T-helper 2 cell treated with Interferon-gamma antibody and Interleukin-4, amounts not matched to agents 5 μg/mL and 100 μg/mL, for 36 hours (primary cell): Measurements from ENCODE around the gene L3MBTL3.
"Not testable (repeated sequence)": the region's sequence is repeated elsewhere in the genome, so short reads cannot be mapped to it uniquely, and the experiment has no call there.

ENCODE experiments used
- DNase-seq: peaks from one replicate; pipeline ENCODE4 v3.0.0; 2021; ENCODE audit warnings: low spot score
- H3K27ac Mint-ChIP-seq: one replicate; pipeline ENCODE4 v1.8.0; 2021; ENCODE audit warnings: mild to moderate bottlenecking, mixed read lengths
- H3K27me3 Mint-ChIP-seq: one replicate; pipeline ENCODE4 v1.8.0; 2021; ENCODE audit warnings: low read depth, mixed read lengths
- H3K36me3 Mint-ChIP-seq: one replicate; pipeline ENCODE4 v1.8.0; 2021; ENCODE audit warnings: low read depth, mixed read lengths
- H3K4me1 Mint-ChIP-seq: one replicate; pipeline ENCODE4 v1.8.0; 2021; ENCODE audit warnings: low read depth, mixed read lengths
- H3K4me3 Mint-ChIP-seq: one replicate; pipeline ENCODE4 v1.8.0; 2022; ENCODE audit warnings: mild to moderate bottlenecking, moderate library complexity, mixed read lengths
- H3K9me3 Mint-ChIP-seq: one replicate; pipeline ENCODE4 v1.8.0; 2021; ENCODE audit warnings: mixed read lengths

Gene L3MBTL3

DNA sequence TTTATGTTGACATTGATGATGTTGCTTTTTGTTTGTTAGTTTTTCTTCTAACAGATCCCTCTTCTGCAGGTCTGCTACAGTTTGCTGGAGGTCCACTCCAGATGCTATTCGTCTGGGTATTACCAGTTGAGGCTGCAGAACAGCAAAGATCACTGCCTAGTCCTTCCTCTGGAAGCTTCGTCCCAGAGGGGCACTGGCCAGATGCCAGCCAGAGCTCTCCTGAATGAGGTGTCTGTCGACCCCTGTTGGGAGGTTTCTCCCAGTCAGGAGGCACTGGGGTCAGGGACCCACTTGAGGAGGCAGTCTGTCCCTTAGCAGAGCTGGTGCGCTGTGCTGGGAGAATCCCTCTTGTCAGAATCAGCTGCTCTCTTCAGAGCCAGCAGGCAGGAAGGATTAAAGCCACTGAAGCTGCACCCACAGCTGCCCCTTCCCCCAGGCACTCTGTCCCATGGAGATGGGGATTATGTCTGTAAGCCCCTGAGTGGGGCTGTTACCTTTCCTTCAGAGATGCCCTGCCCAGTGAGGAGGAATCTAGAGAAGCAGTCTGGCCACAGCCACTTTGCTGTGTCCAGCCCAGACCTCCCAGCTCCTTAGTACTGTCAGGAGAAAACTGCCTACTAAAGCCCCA is 155.1 kb downstream of the L3MBTL3 start:
- Mint-ChIP-seq H3K4me1 (peaks cover 17% of the 10 kb centered on the region), H3K9me3 (peaks cover 33% of the 10 kb centered on the region), H3K36me3 (peaks cover 72% of the 10 kb centered on the region)
- H3K27me3 Mint-ChIP-seq, DNase-seq, H3K4me3 Mint-ChIP-seq, H3K27ac Mint-ChIP-seq: not testable (repeated sequence)

DNA sequence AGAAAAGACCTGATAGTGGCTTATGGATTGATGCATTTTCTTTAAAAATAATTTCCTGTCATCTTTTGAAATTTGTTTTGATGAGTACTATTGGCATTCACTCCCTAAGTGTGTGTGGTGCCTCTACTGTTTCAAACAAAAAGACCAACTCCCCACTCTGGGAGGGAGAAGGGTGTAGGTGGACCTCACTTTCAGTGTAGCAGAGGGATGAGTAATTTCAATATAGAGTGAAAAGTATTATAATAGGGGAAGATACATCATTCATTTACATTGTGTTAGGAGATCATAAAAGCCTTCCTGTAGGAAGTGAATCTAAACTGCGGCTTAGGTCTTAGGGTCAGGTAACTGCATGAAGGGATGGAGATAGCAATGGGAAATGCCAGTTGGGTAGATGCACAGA is 158.0 kb downstream of the L3MBTL3 start:
- H3K27ac Mint-ChIP-seq, result no peak overlapping the region
- peaks cover 77% of the 10 kb centered on the region for H3K36me3 Mint-ChIP-seq
- peaks cover 20% of the 10 kb centered on the region for H3K9me3 Mint-ChIP-seq
- no peak for DNase-seq
- H3K4me3 Mint-ChIP-seq, result no peak overlapping the region
- no peaks in the 10 kb centered on the region for H3K27me3 Mint-ChIP-seq
- H3K4me1 Mint-ChIP-seq, result peaks cover 23% of the 10 kb centered on the region

DNA sequence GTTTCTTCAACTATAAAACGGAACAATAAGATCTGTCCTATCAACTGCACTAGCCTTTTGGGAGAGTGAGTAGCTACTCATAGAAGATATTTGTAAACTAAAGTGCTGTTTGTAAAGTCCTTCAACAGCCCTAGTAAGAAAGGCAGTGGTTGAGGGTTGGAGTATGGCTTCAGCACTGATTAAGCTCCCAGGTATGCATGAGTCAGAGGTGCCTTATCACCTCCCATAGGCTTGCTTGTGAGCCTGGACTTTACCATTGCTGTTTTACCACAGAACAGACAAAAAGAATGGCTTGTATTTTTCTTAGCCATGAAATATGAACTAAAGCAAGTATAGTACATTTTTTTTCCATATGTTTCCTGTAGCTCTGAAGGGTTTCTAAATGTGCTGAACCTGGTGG is 160.3 kb downstream of the L3MBTL3 start:
- Mint-ChIP-seq H3K4me3 (no peak overlapping the region), H3K27me3 (no peaks in the 10 kb centered on the region), H3K4me1 (peaks cover 33% of the 10 kb centered on the region), H3K27ac (no peak overlapping the region), H3K36me3 (peaks cover 76% of the 10 kb centered on the region), H3K9me3 (peaks cover 4% of the 10 kb centered on the region)
- DNase-seq, result no peak

DNA sequence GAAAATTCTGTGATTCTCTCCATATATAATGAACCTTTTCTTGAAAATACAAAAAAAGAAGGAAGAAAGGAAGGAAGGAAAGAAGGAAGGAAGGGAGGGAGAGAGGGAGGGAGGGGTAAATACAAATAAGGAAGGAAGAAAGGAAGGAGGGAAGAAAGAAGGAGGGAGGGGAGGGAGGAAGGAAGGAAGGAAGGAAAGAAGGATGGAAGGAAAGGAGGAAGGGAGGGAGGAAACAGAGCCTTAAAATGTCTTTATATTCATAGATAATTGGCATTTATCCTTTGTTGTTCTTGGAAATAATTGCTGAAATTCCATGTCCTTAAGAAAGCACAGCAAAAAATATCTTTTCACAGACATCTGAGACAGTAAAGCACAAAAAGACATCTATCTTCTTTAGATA is 164.1 kb downstream of the L3MBTL3 start:
- peaks cover 64% of the 10 kb centered on the region for H3K36me3 Mint-ChIP-seq
- H3K9me3 Mint-ChIP-seq, result peaks cover 4% of the 10 kb centered on the region
- DNase-seq, result no peak
- H3K27ac Mint-ChIP-seq, result no peak overlapping the region
- H3K4me3 Mint-ChIP-seq, result no peak overlapping the region
- H3K27me3 Mint-ChIP-seq, result no peaks in the 10 kb centered on the region
- H3K4me1 Mint-ChIP-seq, result peaks cover 52% of the 10 kb centered on the region

DNA sequence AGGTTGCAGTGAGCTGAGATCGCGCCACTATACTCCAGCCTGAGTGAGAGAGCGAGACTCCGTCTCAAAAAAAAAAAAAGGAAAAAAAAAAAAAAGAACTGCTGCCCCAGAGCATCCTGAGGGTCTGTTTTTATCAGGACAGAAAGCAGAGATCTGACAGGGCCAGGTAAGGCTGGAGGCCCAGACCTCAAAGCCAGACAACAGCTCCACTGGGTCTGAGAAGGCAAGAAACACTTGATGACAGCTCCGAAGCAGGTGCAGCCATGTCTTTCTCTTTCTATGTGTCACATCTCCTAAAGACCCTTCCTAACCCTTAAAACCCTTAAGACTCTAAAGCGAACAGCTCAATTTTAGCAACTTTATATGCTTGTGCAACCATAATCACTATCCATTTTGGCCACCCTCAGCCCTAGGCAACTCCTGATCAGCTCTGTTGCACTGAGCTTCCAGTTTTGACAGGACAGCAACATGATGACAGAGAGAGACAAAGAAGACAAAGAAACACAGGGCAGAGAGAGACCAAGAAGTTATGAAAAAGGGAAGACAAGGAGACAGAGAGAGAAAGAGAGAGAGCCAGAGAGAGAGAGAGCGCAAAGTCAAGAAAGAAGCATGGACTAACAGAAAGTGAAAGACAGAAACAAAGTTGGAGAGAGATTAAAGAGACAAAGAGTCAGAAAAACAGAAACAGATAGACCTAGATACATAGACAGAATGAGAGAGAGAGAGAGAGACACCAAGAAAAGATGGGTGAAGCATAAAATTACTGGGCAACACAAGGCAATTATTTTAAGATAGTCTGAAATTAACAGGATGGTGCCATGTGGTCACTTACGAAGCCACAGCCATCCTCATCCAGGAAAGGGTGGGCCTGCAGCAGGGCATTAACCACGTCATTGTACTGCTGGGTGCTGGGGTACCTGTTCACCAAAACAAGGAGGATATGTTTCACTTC is 165.2 kb downstream of the L3MBTL3 start:
- peak overlapping the region; percentile 93 for H3K27ac Mint-ChIP-seq
- H3K27me3 Mint-ChIP-seq, result no peaks in the 10 kb centered on the region

DNA sequence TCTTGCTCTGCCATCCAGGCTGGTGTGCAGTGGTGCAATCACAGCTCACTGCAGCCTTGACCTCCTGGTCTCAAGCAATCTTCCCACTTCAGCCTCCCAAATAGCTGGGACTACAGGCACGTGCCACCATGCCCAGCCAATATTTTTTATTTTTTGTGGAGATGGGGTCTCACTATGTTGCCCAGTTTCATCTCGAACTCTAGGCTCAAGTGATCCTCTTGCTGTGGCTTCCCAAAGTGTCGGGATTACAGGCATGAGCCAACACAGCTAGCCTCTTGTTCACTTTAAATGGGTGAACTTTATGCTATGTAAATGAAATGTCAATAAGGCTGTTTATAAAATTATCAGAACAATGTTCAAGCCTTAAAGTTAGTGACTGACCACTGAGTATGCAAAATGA is 167.3 kb downstream of the L3MBTL3 start:
- Mint-ChIP-seq H3K4me3 (peak overlapping the region; percentile 21), H3K27ac (peak overlapping the region; percentile 17), H3K4me1 (peaks cover 54% of the 10 kb centered on the region), H3K27me3 (no peaks in the 10 kb centered on the region), H3K9me3 (peaks cover 8% of the 10 kb centered on the region), H3K36me3 (peaks cover 70% of the 10 kb centered on the region)
- no peak for DNase-seq

More for the DNA sequence above, 165.2 kb downstream of the L3MBTL3 start:
- H3K9me3 Mint-ChIP-seq, result peaks cover 4% of the 10 kb centered on the region
- H3K4me1 Mint-ChIP-seq, result peaks cover 53% of the 10 kb centered on the region
- peaks cover 63% of the 10 kb centered on the region for H3K36me3 Mint-ChIP-seq
- peak; percentile 40 for DNase-seq
- H3K4me3 Mint-ChIP-seq, result peak overlapping the region; percentile 70

DNA sequence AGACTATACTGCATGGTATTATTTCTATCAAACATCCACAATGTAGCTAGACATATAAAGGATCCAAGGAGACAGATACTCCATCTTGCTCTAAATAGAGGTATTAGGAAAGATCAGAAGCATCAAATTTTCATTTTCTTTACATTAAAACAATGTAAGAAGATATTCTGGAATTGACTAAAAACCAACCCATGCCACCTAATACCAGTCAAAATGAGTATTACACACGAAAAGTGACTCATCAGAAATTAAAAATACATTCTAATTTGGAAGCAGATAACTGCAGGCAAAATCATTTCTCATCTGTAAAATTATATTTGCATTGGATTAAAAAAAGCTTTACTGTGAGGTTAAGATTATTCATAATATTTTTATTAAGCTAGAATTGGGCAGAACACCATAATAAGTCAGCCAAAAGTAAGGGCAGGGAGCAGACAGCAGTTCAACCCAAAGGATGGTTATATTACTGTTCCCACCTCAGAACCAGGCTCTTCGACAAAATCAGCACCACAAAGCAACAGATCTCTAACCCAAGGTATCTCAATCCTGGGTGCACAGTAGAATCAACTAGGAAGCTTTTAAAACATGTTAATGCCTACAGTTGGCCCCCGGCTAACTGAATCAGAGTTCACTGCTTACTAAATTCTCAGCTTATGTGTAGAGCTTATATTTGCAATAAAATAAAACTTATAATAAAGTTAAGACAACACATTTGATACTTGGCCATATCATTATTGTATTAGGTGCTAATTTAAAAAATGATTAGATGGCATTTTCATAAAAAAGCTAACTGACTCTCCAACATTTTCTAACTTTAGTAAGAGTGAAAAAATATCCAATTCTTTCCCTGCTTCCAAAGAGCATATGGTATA is 169.2 kb downstream of the L3MBTL3 start:
- no peak overlapping the region for H3K27ac Mint-ChIP-seq
- peaks cover 70% of the 10 kb centered on the region for H3K36me3 Mint-ChIP-seq
- H3K4me3 Mint-ChIP-seq, result no peak overlapping the region
- no peaks in the 10 kb centered on the region for H3K27me3 Mint-ChIP-seq
- H3K9me3 Mint-ChIP-seq, result peaks cover 9% of the 10 kb centered on the region
- H3K4me1 Mint-ChIP-seq, result peaks cover 59% of the 10 kb centered on the region
- peak; percentile 6 for DNase-seq

DNA sequence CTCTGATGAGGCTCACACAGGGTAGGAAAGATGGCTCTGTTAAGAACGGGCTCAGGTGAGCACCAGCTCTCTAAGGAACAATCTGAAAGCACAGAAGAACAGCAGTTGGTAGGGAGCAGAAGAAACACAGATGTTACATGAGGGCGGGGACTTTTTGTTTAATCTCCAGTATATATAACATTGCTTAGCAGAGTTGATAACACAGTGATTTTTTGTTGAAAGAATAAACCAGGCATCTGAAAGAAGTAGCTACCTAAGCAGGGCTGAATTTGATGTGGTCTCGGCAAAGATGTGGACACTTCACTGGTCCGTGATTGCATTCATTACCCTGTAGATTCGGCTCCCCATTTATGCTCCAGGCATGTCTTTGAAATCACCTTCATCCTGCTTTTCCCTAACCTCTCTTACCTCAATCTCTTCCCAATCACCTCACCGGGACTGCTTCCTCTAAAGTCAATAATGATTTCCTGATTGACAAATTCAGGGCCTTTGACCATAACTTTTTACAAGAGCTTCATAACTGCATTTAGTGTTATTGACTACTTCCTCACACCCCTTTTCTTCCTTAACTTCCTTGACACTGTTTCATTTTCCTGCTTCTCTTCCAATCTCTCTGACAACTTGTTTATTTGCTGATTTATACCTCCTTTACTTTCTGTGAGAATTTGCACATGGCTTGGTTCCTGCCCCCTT is 170.0 kb downstream of the L3MBTL3 start:
- Mint-ChIP-seq H3K27ac (peak overlapping the region; percentile 52), H3K27me3 (no peaks in the 10 kb centered on the region), H3K36me3 (peaks cover 74% of the 10 kb centered on the region), H3K9me3 (peaks cover 9% of the 10 kb centered on the region), H3K4me1 (peaks cover 57% of the 10 kb centered on the region), H3K4me3 (no peak overlapping the region)
- DNase-seq, result no peak

DNA sequence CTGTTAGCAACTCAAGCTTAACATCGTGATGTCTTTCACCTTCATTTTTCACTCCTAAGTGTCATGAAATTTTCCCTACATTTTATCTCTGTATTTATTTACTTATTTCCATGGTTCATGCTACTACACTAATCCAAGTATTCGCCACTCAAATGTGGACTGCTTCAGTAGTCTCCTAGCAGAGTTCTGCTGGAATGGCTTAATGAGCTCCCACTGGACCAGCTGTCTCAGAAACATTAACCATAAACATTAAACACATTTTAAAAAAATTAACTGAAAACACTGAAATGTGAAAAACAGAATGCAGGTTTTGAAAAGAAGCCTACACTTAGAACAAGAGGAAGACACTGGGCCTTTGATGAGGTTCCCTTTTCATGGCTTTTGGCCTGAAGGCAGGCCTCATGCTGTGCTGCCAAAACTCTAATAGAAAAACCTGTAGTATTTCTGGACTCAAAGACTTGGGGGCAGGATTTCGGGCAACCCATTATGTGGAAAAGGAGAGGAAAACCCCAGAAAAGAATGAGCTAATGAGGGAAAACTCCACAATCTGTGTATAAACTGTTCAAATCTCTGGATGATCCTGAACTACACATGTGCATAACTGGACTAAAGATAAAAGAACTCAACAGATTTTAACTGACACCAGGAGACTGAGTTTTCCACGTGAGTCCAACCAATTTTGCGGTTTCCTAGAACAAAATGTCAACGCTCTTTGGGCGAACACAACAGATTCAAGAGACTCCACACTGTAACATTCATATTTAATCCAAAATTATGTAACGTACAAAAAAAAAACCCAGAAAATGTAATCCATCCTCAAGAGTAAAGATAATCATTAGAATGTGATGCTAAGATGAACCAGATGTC is 171.4 kb downstream of the L3MBTL3 start:
- H3K27me3 Mint-ChIP-seq, result no peaks in the 10 kb centered on the region
- peaks cover 82% of the 10 kb centered on the region for H3K36me3 Mint-ChIP-seq
- H3K27ac Mint-ChIP-seq, result no peak overlapping the region
- H3K9me3 Mint-ChIP-seq, result peaks cover 9% of the 10 kb centered on the region
- DNase-seq, result no peak
- H3K4me3 Mint-ChIP-seq, result no peak overlapping the region
- H3K4me1 Mint-ChIP-seq, result peaks cover 52% of the 10 kb centered on the region
